COLO668 (cell line): ENCODE measurements around the gene ETS2.
"Not testable (repeated sequence)": the region's sequence is repeated elsewhere in the genome, so short reads cannot be mapped to it uniquely, and the experiment has no call there.

ENCODE experiments used
- DNase-seq: peaks from one replicate; lab custom pipeline; 2025; ENCODE audit not compliant: unreplicated experiment; lab: John Stamatoyannopoulos, UW

ETS2 gene

DNA sequence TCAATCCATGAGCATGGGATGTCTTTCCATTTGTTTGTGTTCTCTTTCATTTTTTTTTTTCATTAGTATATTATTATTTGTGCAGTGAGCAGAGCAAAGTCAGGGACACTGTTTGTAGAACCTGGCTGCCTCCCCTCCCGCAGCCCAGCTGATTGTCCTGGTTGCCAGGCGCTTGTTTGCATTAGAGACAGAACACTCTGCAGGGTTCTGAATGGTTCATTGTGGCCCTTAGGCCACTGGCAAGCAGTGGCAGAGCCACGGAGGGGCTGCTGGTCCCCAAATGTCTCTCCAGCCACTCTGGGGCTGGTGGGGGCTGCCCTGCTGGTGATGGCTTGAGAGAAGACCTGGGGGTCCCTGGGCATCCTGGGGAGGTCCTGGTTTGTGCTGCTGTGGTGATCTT, 29.0 kb downstream of the ETS2 start:
- DNase-seq = peak; percentile 61

DNA sequence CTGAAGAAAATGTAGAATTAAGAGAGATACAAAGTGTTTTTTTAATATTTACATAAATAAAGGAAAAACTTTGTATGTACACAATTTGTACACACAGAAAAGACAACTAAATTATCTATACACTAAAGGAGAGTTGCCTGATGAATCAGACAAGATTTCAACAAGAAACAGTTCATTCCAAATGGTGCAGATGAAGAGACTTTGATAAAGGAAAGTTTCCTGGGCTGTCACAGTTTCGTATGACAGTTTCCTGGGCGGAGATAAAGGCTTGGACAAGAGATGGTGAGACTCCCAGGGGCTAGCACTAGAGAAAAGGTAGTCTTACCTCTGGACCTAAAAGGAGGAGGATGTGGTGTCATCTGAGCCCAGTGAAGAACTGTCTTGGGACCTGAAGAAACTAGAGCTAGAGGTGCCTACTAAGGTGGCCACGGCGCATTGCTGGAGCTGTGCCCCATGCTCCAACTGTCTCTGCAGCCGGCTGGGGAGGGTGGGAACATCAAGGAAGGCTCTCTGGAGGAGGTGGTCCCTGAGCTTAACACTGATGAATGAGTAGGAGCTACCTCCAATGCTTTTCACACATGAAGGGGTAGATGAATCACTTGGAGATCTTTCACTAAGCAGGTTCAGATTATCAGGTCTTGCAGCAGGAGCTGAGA, 32.2 kb downstream of the ETS2 start:
- no peak for DNase-seq

DNA sequence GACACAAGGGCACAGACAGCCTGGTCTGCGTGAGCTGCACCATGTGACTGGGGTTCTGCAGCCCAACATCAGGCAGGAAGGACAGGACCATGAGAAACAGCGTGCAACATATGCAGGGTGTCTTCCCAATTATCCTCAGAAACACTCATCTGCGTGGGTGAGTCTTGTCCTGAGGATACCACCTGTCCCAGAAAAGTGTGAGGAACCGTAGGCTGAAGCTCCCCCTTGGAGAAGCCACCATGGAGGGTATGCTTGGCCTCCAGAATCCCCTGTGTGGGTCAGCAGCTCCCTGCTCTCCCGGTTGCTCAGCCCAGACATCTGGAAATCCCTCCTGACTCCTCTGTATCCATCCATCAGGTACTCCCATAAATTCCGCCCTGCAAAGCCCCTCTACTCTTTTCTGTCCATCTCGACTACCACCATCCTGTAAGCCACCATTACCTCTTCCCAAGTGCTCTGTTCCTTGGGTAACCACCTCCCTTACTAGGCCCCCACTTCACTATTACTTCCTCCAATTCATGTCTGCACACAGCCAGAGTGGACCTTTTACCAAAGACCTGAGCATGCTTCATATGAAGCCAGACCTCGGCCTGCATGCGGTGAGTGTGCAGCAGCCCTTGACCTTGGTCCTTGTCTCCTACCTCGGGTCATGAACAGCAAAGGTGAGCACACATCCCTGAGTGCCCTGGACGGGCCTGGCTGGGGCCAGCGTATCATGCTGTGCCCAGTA, 33.0 kb downstream of the ETS2 start:
- DNase-seq = no peak

DNA sequence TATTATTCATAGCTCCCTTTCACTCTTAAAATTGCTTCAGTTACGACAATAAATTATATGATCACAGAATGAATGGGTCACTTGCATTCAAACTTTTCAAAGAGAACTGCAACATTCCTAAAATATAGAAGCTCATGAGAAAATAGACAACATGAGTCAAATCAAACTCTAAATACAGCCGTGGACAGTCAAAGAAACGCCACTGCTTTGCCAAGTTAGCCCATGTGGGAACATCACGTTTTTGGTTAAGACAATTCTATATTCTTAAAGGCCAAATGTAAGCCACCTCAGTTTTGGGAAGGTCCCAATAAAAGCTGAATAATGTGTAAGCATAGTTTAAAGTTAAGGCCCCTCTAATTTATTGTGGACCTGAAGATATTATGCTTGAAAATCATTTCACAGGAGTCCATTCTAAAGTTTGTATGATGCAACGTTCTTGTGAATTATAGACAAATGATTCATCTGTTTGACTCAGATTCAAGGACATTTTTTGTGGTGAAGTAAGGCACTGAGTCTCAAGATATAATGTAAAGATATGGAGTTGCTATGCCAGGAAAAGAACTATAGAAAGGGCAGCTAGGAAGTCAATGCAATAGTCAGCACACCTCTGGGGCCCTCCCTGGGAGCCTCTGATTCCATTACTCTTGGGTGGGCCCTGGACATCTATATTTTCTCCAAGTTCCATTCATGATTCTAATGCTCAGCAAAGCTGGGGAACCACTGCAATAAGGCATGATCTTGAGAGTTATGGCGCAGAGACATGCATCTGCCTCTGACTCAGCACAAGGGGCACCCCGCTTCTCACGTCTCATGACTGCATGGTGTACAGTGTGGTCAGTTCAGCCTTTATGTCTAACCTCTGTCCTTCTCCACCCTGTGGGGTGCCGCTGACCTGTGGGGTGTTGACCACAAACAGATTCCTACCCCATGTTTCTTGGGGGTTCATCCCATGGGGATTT, 33.9 kb downstream of the ETS2 start:
- no peak for DNase-seq

DNA sequence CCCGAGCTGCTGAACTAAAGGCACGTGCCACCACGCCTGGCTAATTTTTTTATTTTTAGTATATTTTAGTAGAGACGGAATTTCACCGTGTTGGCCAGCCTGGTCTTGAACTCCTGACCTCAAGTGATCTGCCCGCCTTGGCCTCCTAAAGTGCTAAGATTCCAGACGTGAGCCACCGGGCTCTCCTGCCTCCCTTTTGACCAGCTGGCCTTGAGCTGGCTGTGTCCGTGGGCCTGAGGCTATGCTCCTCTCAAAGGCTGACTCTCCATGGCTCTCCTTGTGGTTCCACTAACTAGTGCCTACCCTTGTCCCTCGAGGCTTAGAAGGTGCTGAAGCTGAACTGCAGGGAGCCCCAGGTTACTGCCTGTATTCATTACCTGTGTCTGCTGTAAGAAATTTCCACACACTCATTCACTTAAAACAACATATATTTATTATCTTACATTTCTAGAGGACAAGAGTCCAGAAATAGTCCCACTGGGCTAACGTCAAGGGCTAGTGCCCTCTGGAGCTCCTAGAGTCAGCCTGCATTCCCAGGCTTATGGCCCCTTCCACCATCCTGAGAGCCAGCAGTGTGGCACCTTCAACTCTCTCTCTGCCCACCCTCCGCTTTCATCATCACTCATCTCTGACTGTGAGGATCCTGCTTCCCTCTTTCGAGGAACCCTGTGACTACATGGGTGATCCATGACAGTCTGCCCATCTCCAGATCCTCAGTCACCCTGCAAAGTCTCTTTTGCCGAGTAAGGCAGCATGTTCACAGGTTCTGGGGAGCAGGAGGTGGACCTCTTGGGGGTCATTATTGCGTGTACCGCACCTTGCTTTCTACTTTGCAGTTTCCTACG, 34.9 kb downstream of the ETS2 start:
- DNase-seq = no peak

DNA sequence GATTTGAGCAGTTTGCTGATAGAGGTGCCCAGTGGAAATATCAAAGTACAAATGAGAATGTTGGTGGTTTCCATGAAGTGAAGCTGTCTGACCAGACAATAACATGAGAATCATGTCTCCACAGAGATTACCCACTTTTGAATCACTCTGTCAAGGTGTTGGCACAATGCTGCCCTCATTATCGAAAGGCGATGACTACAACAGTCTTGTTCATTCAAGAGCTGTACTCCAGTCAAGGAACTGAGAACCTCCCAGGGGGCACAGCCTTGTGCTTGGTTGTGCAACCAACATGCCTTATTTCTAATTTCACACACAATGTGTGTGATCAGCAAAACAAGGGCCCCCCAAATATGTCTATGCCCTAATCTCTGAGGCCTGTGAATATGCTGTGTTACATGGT, 35.7 kb downstream of the ETS2 start:
- no peak for DNase-seq

DNA sequence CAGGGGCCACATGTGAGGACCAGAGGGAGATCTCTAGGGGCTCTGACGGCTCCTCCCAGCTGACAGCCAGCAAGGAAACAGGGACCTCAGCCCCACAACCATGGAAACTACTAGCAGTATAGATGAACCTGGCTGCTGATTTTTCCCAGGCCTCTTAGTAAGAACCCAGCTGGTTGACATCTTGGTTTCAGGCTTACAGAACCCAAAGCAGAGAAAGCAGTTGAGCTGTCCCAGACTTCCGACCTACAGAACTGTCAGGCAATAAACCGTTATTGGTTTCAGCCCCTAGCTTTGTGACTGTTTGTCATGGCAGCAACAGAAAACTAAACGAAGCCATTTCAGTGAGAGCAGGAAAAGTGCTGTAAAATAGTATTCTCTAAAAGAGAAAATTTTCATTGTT, 36.4 kb downstream of the ETS2 start:
- DNase-seq = no peak

DNA sequence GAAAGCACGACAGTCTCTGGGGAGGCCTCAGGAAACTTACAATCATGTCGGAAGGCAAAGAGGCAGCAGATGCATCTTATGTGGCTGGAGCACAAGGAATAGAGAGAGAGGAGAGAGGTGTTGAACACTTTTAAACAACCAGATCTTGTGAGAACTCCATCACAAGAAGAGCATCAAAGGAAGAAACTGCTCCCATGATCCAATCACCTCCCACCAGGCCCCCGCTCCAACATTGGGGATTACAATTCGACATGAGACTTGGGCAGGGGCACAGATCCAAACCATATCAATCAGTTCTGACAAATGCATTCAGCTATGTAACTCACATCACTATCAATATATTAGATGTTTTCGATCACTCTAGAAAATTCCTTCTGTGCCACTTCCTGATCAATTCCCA, 37.6 kb downstream of the ETS2 start:
- DNase-seq = no peak

DNA sequence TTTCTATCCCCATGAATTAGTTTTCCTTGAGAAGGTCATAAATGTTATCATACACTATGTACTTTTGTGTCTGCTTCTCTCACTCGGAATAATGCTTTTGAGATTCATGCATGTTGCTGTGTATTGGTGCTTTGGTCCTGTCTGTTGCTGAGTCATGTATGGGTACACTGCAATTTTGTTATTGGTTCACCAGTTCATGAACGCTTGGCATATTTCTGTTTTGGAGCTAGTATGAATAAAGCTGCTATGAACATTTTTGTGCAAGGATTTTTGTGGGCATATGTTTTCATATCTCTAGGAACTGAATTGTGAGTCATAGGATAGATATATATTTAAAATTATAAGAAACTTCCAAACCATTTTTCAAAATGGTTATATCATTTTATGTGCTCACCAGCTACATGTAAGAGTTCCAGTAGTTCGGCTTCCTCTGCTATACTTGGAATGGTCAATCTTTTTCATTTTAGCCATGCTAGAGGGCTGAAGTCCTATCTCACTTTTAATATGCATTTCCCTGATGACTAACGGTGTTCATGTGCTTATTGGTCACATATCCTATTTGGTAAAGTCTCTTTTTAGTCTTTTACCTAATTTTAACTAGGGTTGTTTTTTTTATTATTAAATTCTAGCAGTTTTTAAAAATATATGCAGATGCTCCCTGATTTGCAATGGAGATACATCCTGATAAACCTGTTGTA, 38.2 kb downstream of the ETS2 start:
- no peak for DNase-seq

DNA sequence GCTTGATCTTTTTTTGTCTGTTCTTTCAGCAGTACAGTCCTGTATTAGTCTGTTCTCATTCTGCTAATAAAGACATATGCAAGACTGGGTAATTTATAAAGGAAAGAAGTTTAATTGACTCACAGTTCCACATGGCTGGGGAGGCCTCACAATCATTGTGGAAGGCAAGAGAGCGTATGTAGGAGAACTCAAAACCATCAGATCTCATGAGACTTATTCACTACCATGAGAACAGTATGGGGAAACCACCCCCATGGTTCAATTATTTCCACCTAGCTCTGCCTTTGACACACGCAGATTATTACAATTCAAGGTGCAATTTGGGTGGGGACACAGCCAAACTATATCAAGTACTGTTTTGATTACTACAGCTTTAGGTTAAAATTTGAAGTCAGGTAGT, 39.6 kb downstream of the ETS2 start:
- not testable (repeated sequence) for DNase-seq

DNA sequence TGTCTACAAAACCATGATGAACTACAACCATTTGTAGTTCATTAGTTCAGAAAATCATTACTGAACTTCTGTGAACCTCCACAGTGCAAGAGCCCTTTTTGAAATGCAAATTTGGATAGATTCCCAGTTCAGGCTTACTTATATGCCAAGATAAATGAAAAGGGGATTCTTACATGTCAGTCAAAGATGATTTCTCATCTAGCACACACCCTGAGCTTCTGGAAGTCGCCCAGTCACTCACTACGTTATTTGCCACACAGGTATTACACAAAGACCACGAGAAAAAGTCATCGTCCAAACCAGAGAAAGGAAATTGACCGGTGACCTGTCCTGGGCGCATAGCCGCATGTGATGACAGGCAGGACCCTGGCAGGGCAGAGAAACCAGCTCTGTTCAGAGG, 41.8 kb downstream of the ETS2 start:
- DNase-seq = no peak

DNA sequence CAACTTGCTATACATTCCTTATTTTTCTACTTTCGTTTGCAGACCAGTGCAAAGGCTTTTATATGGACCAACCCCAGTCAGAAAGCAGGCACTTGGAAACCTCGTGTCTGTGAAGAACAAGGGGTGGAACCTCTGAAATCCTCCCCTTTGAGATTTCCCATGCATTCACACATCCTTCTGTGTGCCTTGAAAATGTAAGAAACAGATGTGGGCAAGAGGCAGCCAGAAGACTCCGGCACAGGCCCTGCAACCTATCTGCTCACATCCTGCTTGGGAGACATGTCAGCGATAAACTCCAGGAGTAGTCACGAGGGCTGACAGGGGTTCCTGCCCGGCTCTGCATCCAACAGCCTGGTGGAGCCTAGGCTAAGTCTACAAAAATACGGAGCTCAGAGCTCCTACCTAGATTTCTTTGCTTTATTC, 42.5 kb downstream of the ETS2 start:
- DNase-seq = no peak

DNA sequence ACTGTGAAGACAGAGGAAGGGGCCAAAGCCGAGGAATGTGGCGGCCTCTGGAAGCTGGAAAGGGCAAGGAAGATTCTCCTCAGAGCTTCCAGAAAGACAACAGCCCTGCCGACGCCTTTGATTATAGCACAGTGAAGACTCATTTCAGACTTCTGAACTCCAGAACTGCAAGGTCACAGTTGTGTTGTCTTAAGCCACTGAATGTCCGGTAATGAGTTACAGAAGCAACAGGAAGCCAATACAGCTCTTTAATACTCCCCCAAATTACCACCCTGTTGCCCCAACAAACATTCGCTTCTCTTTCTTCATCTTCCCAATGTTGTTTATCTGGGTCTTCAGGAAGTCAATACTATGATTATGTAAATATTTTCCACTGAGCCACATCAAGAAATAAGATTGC, 44.0 kb downstream of the ETS2 start:
- DNase-seq = no peak

DNA sequence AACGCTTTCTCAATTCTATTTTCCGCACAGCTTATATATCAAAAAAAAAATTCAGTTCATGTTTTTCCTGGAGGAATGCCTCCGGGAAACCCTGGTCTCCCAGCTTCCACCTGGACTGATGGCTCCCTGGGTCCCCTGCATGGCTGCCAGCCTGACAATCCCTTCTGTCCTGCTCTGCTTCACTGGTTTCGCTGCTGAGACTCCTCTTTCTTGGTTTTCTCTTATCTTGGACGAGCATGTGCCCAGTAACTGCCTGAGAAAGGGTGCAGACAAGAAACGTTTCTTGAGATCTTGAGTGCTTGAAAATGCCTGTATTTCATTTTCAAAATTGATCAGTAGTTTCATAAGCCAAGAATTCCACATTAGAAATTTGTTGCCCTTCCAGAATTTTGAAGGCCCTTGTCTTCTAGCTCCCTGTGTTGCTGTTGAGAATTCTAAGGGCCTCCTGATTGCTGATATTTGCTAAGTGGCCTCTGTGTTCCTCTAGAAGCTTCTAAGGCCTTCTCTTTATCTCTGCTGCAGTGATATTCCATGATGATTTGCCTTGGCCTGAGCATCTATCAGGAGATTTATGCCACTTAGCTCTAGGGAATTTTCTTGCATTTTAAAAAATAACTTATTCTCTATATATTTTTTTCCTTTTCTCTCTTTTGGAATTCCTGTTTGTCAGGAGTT, 44.7 kb downstream of the ETS2 start:
- no peak for DNase-seq

DNA sequence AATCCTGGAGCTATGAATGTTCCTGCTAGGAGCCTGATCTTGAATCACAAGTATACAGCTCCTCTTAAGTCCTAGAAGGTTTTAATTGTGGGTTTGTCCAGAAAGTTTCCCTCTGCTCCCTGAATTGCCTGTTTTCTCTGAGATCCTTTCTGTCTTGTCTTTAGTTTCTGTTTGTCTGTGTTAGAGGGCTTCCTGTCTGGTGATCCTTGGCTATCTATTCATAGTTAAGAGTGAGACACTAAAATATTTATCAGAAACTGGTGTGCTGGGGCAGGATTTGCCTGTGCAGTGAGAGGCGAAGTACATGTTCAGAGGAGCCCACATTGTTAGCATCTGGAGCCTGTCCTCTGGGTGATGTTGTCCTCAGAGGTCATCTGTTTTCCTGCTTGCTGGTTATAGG, 45.4 kb downstream of the ETS2 start:
- no peak for DNase-seq

DNA sequence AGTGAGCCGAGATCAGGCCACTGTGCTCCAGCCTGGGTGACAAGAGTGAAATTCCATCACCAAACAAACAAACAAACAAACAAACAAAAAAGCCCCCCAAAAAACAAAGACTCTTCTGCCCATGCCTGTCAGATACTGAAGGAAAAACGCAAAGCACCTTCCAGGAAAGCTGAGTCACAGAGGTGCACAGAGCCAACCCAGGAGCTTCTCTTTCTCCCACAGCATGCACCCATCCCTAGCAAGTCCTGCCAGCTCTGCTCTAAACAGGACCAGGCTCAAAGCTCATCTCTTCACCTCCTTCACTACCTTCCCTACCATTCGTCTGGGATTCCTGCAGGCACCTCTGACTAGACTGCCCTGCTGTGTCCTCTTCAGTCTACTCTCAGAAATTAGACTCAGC, 46.5 kb downstream of the ETS2 start:
- DNase-seq = no peak

DNA sequence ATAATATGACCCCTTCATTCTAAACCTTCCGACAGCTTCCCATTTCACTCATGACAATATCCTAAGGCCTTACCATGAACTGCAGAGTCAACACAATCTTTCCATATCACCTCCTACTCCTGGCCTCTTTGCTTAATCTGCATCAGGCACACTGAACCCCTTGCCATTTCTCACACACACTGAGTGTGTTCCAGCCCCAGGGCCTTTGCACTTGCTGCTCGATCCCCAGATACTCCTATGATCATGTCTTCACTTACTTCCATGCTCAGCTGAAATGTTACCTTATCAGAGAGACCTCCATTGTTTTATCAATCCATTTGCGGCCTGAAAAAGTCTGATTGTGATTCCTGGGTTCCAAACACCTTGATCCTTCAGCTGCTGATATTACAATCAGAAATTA, 47.0 kb downstream of the ETS2 start:
- no peak for DNase-seq

DNA sequence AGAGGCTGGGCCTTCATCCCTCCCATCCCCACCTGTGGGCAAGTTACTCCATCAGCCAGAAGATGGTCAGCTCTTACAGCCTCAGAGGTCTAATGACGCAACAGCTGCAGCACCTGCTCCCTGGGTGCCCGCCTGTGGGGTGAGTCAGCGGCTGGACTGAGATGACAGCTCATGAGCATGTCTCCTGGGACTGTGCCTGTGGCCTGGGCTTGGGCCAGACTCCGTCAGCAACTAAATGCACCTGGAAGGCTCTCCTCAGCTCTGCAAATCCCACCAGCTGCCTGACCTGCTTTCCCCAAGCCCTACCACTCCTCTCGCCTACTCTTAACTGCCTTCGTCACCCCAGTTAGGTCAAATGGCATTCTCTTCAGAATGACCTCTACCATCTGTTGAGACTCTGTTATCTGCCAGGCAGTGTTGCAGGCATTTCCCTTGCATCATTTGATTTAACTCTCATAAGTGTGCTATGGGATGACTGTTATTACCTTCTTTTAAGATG, 47.7 kb downstream of the ETS2 start:
- peak; percentile 93 for DNase-seq

DNA sequence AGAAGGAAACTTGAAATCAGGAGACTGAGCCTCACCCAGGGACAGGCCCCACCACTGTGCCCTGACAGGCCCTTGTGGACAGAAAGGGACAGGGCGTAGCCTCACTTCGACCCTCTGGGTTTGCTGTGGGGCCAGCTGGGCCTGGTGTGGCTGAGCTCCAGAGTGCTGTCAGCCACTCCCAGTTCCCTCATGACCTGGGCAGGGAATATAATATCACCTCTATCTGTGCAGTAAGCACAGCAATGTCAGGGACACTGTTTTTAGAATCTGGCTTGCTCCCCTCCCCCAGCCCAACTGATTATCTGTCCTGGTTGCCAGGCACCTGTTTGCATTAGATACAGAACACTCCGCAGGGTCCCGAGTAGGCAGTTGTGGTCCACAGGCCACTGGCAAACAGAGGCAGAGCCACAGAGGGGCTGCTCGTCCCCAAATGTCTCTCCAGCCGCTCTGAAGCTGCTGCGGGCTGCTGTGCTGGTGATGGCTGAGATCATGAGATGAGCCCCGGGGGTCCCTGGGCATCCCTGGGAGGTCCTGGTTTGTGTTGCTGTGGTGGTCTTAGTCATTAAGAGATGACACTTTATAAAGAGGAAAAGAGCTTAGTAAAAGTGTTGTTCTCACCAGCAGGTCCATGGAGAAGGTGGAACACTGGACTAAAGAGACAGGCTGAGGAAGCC, 51.6 kb downstream of the ETS2 start:
- DNase-seq = peak; percentile 50
